NCI-H446 (cell line): ENCODE results near the gene MFGE8.
"Not testable (repeated sequence)": the region's sequence is repeated elsewhere in the genome, so short reads cannot be mapped to it uniquely, and the experiment has no call there.

Experiments
- DNase-seq, 2 experiments: peaks; one replicate each; lab custom pipeline; 2025; lab: John Stamatoyannopoulos, UW

MFGE8 gene, protein sequence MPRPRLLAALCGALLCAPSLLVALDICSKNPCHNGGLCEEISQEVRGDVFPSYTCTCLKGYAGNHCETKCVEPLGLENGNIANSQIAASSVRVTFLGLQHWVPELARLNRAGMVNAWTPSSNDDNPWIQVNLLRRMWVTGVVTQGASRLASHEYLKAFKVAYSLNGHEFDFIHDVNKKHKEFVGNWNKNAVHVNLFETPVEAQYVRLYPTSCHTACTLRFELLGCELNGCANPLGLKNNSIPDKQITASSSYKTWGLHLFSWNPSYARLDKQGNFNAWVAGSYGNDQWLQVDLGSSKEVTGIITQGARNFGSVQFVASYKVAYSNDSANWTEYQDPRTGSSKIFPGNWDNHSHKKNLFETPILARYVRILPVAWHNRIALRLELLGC

DNA sequence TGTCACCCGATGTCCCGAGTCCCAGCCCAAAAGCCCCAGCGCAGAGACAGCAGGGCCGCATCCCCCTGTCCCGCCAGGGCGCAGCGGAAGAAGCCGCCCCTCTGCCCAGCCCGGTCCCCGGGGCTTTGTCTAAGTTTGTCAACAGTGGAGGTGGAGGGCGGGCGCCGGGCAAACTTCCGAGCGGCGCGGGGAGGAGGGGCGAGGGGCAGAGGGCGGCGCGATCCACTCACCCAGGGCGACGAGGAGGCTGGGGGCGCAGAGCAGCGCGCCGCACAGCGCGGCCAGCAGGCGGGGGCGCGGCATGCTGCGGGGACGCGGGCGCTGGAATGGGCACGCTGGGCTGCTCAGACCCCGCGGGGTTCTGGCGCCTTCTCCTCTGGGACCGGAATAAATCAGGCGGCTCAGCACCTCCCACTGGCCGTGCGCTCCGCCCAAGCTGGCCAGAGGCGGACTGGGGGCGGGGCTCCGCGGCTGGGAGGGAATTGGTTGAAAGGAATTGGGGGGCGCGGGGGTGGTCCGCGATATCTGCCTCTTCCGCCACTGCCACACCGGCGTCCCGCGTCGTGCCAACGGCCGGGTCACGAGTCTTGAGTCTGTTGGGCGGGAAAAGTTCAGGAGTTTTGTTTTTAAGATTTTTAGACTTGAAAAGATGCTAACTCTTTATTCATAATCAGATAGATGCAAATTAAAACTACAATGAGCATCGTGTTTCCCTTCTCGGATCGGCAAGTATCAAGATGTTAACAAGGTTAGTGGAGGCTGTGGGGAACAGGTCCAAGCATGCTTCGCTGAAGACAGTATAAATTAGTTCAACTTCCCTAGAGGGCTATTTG, at the start of gene MFGE8:
TSS of gene MFGE8 (minus strand) at position 363 of the 833 bp plus-strand sequence. CDS start at position 303, 60 bp downstream.
- peak in 1 of 2 experiments; percentile 54 for DNase-seq

- no peak for DNase-seq
These were observed 46.3 kb upstream of the MFGE8 start for GRCh38 chr15:88959445-88959844.

GRCh38 chr15:88956906-88957305, 43.7 kb upstream of the MFGE8 start:
- no peak for DNase-seq

DNA sequence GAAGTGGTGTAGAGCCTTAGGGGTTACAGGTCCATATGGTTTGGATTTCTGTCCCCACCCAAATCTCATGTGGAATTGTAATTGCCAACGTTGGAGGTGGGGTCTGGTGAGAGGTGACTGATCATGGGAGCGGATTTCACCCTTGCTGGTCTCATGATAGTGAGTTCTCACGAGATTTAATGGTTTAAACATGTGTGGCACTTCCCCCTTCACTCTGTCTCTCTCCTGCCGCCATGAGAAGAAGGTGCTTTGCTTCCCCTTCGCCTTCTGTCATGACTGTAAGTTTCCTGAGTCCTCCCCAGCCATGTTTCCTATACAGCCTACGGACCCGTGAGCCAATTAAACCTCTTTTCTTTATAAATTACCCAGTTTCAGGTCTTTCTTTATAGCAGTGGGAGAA, 43.1 kb upstream of the MFGE8 start:
- no peak for DNase-seq

GRCh38 chr15:88954431-88955277, 41.5 kb upstream of the MFGE8 start:
- no peak for DNase-seq

- DNase-seq, result no peak
These were observed 37.5 kb upstream of the MFGE8 start for GRCh38 chr15:88950600-88951160.

- no peak for DNase-seq
These were observed 36.7 kb upstream of the MFGE8 start for GRCh38 chr15:88949734-88950400.

- no peak for DNase-seq
These were observed 27.0 kb upstream of the MFGE8 start for GRCh38 chr15:88940110-88940675.

- DNase-seq, result no peak
These were observed 26.3 kb upstream of the MFGE8 start for GRCh38 chr15:88939486-88939806.

DNA sequence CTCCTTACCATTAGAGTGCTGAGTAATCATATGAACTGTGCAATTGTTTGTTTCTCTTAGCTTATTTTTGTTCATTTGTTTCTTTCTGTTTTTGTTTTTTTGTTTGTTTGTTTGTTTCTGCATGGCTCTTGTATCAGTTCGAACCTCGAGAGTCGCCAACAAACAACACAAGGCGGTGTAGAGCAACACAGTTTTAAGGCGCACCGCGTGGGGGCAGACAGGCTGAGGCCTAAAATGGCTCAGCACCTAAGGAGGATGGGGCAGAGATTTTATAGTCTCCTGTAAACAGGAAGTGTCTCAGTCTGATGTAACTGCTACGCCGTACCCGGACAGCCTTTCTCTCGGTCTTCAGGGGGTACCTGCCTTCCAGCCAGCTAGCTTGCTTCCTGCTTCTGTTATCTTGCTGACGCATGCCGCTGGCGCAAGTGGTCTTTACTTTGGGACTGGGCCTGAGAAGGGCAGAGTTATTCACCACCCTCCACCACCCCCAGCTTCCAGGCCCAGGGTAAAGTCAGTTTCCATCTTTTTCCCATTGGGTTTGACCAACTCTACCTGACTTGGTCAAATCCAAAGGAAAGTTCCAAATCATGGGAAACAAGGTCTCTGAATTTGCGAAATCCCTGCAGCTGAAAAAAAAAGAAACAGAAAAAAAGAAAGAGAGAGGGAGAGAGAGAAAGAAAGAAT, 25.8 kb upstream of the MFGE8 start:
- no peak for DNase-seq

DNA sequence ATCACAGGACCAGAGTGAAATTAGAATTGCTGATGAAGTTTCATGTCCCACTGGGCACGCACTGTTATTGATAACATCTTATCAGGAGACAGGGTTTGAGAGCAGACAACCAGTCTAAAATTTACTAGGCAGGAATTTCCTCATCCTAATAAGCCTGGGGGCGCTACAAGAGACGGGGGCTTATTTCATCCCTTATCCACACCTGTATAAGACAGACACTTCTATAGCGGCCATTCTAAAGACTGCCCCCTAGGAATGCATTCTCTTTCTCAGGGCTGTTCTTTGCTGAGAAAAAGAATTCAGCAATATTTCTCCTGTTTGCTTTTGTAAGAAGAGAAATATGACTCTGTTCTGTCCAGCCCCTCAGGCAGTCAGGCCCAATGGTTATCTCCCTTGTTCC, 21.3 kb upstream of the MFGE8 start:
- DNase-seq, result not testable (repeated sequence)

DNA sequence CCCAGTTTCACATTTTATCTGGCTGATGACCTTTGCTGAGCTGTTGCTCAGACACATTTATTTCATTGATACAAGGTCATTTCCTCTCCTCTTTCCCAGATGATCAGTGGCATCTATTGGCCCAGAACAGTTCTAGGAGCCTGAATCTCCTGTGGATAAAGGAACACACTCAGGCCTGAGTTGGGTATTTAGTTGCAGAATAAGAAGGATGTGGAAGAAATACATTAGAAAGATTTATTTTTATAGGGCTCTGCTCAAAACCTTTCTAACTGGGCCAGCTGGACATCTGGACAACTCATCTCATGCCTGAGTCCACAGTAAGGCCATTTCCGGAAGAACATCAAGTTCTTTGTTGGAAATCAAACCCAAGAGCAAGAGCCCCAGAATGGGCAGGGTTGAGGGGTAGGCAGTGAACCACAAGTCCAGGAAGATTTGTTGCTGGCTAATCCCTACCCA, 19.7 kb upstream of the MFGE8 start:
- DNase-seq, result no peak

DNA sequence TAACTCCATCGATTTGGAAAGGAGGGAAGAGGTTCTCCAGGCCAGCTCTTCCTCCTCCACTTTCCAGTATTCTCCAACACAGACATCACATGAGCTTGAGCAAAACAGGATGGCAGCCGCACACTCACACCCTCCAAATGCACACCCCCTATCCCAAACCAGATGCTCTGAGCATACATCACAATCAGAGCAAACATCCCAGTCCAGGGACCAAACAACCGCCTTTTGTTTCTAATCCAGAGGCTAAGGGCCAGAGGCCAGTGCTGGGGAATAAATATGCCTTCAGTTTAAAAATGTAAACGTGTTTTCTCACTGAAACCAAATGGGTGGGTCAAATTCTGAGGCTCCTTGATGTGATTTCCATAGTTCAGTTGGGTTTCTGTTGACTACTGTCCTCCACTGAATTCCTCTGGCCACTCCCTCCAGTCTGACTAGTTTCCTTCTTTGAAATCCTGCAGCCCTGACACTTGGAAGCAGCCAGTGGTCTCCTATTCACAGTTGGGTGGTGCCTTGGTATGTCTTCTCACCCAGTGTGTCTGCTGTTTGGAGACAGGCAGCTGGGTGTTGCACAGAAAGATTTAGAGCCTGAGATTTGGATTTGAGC, 19.2 kb upstream of the MFGE8 start:
- no peak for DNase-seq

DNA sequence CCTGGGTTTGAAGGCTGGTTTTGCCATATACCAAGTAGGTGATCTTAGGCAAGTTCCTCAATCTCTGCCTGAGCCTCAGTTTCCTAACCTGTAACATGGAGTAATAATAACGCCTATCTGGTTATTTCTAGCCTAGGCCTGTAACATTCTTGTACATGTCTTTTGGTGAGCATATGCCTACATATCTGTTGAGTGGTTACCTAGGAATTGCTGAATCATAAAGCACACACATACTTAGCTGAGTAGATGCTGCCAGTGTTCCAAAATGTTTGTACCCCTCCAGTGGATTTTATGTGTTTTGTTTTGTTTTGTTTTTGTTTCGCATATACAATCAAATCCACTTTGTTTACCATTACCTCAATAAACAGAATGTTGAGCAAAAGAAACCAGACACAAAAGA, 17.4 kb upstream of the MFGE8 start:
- DNase-seq, result no peak

DNA sequence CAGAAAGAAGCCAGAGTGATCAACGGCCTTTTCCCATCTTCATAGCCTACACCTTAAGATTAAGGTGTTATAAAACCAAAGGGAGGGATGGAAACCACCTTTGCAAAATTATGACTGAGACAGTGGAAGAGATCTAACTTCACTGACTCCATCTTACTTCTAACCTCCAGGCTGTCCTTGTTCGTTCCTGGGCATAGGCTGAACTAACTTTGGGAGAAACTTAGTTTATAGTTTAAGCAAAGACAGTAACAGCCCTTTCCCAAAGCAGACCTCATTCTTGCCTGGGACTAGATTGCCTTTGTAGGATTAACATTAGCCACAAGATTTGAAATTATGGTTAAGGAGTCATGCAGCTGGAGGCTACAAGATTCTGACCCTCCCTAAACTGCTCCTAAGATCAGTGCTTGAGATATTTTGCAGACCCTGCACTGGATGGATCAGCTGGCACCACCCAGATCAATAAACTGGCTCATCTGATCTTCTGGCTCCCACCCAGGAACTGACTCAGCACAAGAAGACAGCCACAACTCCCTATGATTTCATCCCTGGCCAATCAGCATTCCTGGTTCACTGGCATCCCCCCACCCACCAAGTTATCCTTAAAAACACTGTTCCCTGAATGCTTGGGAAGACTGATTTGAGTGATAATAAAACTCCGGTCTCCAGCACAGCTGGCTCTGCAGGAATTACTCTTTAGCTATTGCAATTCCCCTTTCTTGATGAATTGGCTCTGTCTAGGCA, 16.3 kb upstream of the MFGE8 start:
- not testable (repeated sequence) for DNase-seq

GRCh38 chr15:88928192-88928591, 15.0 kb upstream of the MFGE8 start:
- DNase-seq, result not testable (repeated sequence)

DNA sequence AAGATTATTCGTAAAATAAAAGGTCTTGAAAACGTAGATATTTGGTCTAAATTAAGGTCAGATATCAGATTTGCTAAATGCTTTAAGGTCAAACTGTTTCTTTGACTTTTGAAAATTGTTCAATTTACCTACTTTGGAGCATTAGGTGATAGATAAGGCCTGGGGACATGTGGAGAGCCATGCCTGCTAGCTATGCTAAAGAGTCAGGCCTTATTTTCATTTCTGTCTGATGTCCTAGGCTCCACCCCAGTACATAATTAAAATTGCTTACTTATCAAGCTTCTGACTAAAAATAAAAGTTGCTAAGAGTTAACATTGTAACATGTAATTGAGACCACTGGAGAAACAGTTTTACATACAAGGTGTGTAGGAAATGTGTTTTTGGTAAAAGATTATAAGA, 12.5 kb upstream of the MFGE8 start:
- DNase-seq, result not testable (repeated sequence)

DNA sequence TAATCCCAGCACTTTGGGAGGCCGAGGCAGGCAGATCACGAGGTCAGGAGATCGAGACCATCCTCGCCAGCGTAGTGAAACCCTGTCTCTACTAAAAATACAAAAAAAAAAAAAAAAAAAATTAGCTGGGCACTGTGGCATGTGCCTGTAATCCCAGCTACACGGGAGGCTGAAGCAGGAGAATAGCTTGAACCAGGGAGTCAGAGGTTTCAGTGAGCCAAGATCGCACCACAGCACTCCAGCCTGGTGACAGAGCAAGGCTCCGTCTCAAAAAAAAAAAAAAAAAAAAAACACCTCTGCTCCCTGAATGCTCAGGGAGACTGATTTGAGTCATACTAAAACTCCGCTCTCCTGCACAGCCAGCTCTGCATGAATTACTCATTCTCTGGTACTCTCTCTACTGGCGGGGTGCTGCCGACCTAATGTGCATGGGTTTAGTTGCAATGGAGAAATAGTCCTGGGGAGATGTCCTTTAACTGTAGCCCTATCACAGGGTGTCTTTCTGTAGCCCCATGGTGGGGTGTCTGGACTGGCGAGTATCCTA, 7.8 kb upstream of the MFGE8 start:
- not testable (repeated sequence) for DNase-seq
